H9 (cell line): ENCODE data around the gene DNAJC12. TPM values are rescaled to one million over a fixed set of nuclear protein-coding genes. Genes with fewer than 3 reads are reported as not detected.

Source experiments
- DNase-seq: peaks from one replicate; pipeline ENCODE4 v3.0.0-alpha.2; 2017
- H2AFZ ChIP-seq: one replicate; pipeline ENCODE4 v1.6.1; 2013; ENCODE audit warnings: mild to moderate bottlenecking, low read length, control low read depth, moderate library complexity
- H2AK5ac ChIP-seq: 2 replicates; pipeline ENCODE4 v1.6.1; 2013; ENCODE audit warnings: low read length, control low read depth, mixed read lengths; ENCODE audit not compliant: insufficient read length
- H2BK120ac ChIP-seq: one replicate; pipeline ENCODE4 v1.6.1; 2013; ENCODE audit warnings: low read depth, mild to moderate bottlenecking, low read length, control low read depth, inconsistent platforms; ENCODE audit not compliant: poor library complexity, severe bottlenecking
- H2BK12ac ChIP-seq: 2 replicates; pipeline ENCODE4 v1.6.1; 2013; ENCODE audit warnings: low read length, control low read depth, mixed read lengths, low read depth; ENCODE audit not compliant: insufficient read length
- H2BK15ac ChIP-seq: 2 replicates; pipeline ENCODE4 v1.6.1; 2013; ENCODE audit warnings: low read depth, low read length, control low read depth
- H2BK20ac ChIP-seq: one replicate; pipeline ENCODE4 v1.6.1; 2013; ENCODE audit warnings: low read depth, mild to moderate bottlenecking, low read length, control low read depth, inconsistent platforms; ENCODE audit not compliant: poor library complexity, severe bottlenecking
- H2BK5ac ChIP-seq: 2 replicates; pipeline ENCODE4 v1.6.1; 2013; ENCODE audit warnings: low read length, control low read depth, mixed read lengths; ENCODE audit not compliant: insufficient read length
- H3K14ac ChIP-seq: 2 replicates; pipeline ENCODE4 v1.6.1; 2013; ENCODE audit warnings: low read length, control low read depth; ENCODE audit not compliant: insufficient read depth
- H3K18ac ChIP-seq: 2 replicates; pipeline ENCODE4 v1.6.1; 2013; ENCODE audit warnings: low read depth, mild to moderate bottlenecking, mixed read lengths, low read length, control low read depth; ENCODE audit not compliant: insufficient read length
- H3K23ac ChIP-seq: 2 replicates; pipeline ENCODE4 v1.6.1; 2013; ENCODE audit warnings: low read length, control low read depth, mixed read lengths, low read depth; ENCODE audit not compliant: insufficient read length
- H3K23me2 ChIP-seq: 2 replicates; pipeline ENCODE4 v1.6.1; 2013; ENCODE audit warnings: low read depth, mild to moderate bottlenecking, mixed read lengths, low read length, control low read depth; ENCODE audit not compliant: insufficient read length, poor library complexity, severe bottlenecking
- H3K27ac ChIP-seq: 2 replicates; pipeline ENCODE4 v1.5.1; 2013; ENCODE audit warnings: low read length, control low read depth, mixed read lengths, low read depth; ENCODE audit not compliant: insufficient read length
- H3K27me3 ChIP-seq: 2 replicates; pipeline ENCODE4 v1.6.1; 2013; ENCODE audit warnings: low read length, control low read depth, inconsistent platforms; ENCODE audit not compliant: insufficient read depth
- H3K4ac ChIP-seq: 2 replicates; pipeline ENCODE4 v1.6.1; 2013; ENCODE audit warnings: low read depth, mild to moderate bottlenecking, control low read depth, inconsistent platforms, low read length, moderate library complexity
- H3K4me1 ChIP-seq: 2 replicates; pipeline ENCODE4 v1.6.1; 2013; ENCODE audit warnings: low read length, control low read depth, inconsistent platforms; ENCODE audit not compliant: insufficient read depth
- H3K4me2 ChIP-seq: 2 replicates; pipeline ENCODE4 v1.6.1; 2013; ENCODE audit warnings: low read length, control low read depth, mixed read lengths; ENCODE audit not compliant: insufficient read length, insufficient read depth
- H3K56ac ChIP-seq: 2 replicates; pipeline ENCODE4 v1.6.1; 2013; ENCODE audit warnings: low read depth, mild to moderate bottlenecking, mixed read lengths, low read length, control low read depth; ENCODE audit not compliant: insufficient read length
- H3K79me1 ChIP-seq: 2 replicates; pipeline ENCODE4 v1.6.1; 2013; ENCODE audit warnings: low read depth, mild to moderate bottlenecking, moderate library complexity, low read length, control low read depth, inconsistent platforms; ENCODE audit not compliant: insufficient read depth, poor library complexity, severe bottlenecking
- H3K79me2 ChIP-seq: 2 replicates; pipeline ENCODE4 v1.6.1; 2013; ENCODE audit warnings: low read length, control low read depth, inconsistent platforms; ENCODE audit not compliant: insufficient read depth
- H3K9ac ChIP-seq: 2 replicates; pipeline ENCODE4 v1.6.1; 2013; ENCODE audit warnings: low read length, control low read depth, mixed read lengths; ENCODE audit not compliant: insufficient read length; ENCODE audit errors: extremely low read depth
- H3K9me3 ChIP-seq: one replicate; pipeline ENCODE4 v1.6.1; 2013; ENCODE audit warnings: low read depth, low read length, inconsistent platforms; ENCODE audit not compliant: control insufficient read depth
- H3T11ph ChIP-seq: one replicate; pipeline ENCODE4 v1.6.1; 2013; ENCODE audit warnings: mild to moderate bottlenecking, low read length, control low read depth, inconsistent platforms
- H4K20me1 ChIP-seq: one replicate; pipeline ENCODE4 v1.6.1; 2013; ENCODE audit not compliant: control insufficient read depth, insufficient read length, insufficient read depth
- H4K5ac ChIP-seq: 2 replicates; pipeline ENCODE4 v1.6.1; 2013; ENCODE audit warnings: low read depth, mild to moderate bottlenecking, mixed read lengths, low read length, control low read depth; ENCODE audit not compliant: insufficient read length
- H4K8ac ChIP-seq: replicated peaks from 2 replicates; pipeline ENCODE4 v1.6.1; 2013; ENCODE audit warnings: low read length, control low read depth, mixed read lengths, low read depth; ENCODE audit not compliant: insufficient read length
- H4K91ac ChIP-seq: 2 replicates; pipeline ENCODE4 v1.6.1; 2013; ENCODE audit warnings: low read depth, mild to moderate bottlenecking, moderate library complexity, mixed read lengths, low read length, control low read depth; ENCODE audit not compliant: insufficient read length
- H3K27ac Mint-ChIP-seq, 3 experiments: 2 replicates in 2 of 3; 3 replicates in 1 of 3; pipeline ENCODE4 v1.8.0; 2020 to 2021; ENCODE audit warnings: mixed read lengths in 3 of 3, mild to moderate bottlenecking in 1 of 3, moderate library complexity in 1 of 3
- H3K27me3 Mint-ChIP-seq: 2 replicates; pipeline ENCODE4 v1.8.0; 2021; ENCODE audit warnings: low read depth, mild to moderate bottlenecking, moderate library complexity, mixed read lengths
- H3K36me3 Mint-ChIP-seq, 3 experiments: 2 replicates in 2 of 3; 3 replicates in 1 of 3; pipeline ENCODE4 v1.8.0; 2020 to 2021; ENCODE audit warnings: low read depth in 3 of 3, mixed read lengths in 3 of 3; ENCODE audit not compliant: insufficient read depth in 1 of 3
- H3K4me1 Mint-ChIP-seq, 2 experiments: 2 replicates each; pipeline ENCODE4 v1.8.0; 2020; ENCODE audit warnings: mixed read lengths in 2 of 2
- H3K4me3 Mint-ChIP-seq, 2 experiments: 2 replicates in 1 of 2; 3 replicates in 1 of 2; pipeline ENCODE4 v1.8.0; 2020 to 2021; ENCODE audit warnings: mild to moderate bottlenecking in 2 of 2, mixed read lengths in 2 of 2, moderate library complexity in 1 of 2
- H3K9me3 Mint-ChIP-seq, 2 experiments: 2 replicates in 1 of 2; 3 replicates in 1 of 2; pipeline ENCODE4 v1.8.0; 2020; ENCODE audit warnings: mild to moderate bottlenecking in 2 of 2, mixed read lengths in 2 of 2, moderate library complexity in 1 of 2
- CTCF ChIP-seq: fragments of 200-600 bp; sonication (generic); conservative IDR thresholded peaks from 3 replicates; pipeline ENCODE4 v1.8.0; 2021; ENCODE audit warnings: antibody characterized with exemption, mild to moderate bottlenecking
- total RNA-seq: library from RNA; stranded (reverse); gene quantifications from 2 replicates; pipeline ENCODE4 v1.2.1, GENCODE V29; 2021

The DNAJC12 gene
- total RNA-seq, 1 experiment from 2014 or later: 0.85 TPM

- Histone ChIP-seq H2AK5ac (no peak overlapping the region), H4K20me1 (no peaks in the 10 kb centered on the region), H2BK120ac (no peak overlapping the region), H3K14ac (no peak overlapping the region), H3K9ac (no peak overlapping the region), H3K9me3 (no peaks in the 10 kb centered on the region), H3K27ac (no peak overlapping the region), H3T11ph (no peak overlapping the region), H2BK12ac (no peak overlapping the region), H3K79me2 (no peaks in the 10 kb centered on the region), H3K23ac (no peak overlapping the region), H4K5ac (no peak overlapping the region), H3K79me1 (no peaks in the 10 kb centered on the region), H4K91ac (no peak overlapping the region), H3K4ac (no peak overlapping the region), H4K8ac (no peak overlapping the region), H2AFZ (no peak overlapping the region), H3K18ac (no peak overlapping the region), H2BK5ac (no peak overlapping the region), H3K56ac (no peak overlapping the region), H3K4me1 (peaks cover 3% of the 10 kb centered on the region; the same call in 1 of the 2 replicates), H2BK15ac (no peak overlapping the region), H3K27me3 (no peaks in the 10 kb centered on the region), H3K23me2 (no peaks in the 10 kb centered on the region), H3K4me2 (no peak overlapping the region), H2BK20ac (no peak overlapping the region)
- H3K36me3 Mint-ChIP-seq: no peaks in the 10 kb centered on the region
- no peak overlapping the region for H3K4me3 Mint-ChIP-seq
- no peaks in the 10 kb centered on the region for H3K9me3 Mint-ChIP-seq
- H3K4me1 Mint-ChIP-seq: peaks cover 9 to 11% of the 10 kb centered on the region in 2 experiments
- no peaks in the 10 kb centered on the region for H3K27me3 Mint-ChIP-seq
- DNase-seq: no peak
- no peak overlapping the region for H3K27ac Mint-ChIP-seq
- TF ChIP-seq CTCF: no peak
Measured at GRCh38 chr10:67770537-67770936, 67.5 kb downstream of the DNAJC12 start.
